Tibial nerve (tissue), 4 donors: ENCODE measurements around the gene AGTRAP.

Experiments
- EP300 ChIP-seq, 2 donors: sonication (generic); formaldehyde crosslinking; IDR thresholded peaks; one replicate each; pipeline ENCODE4 v1.6.1; 2017; ENCODE audit warnings: antibody characterized with exemption in 2 of 2, mild to moderate bottlenecking in 1 of 2
- POLR2A ChIP-seq, 2 donors: fragments of 450-650 bp; IDR thresholded peaks; one replicate each; pipeline ENCODE4 v1.6.1; 2017; ENCODE audit warnings: antibody characterized with exemption in 2 of 2, mild to moderate bottlenecking in 2 of 2, moderate library complexity in 2 of 2
- TF ChIP-seq, protein P1 (sequence below), 5 experiments: fragments of 200-600 bp in 3 of 5; fragments of 450-650 bp in 2 of 5; sonication (generic) in 3 of 5; IDR thresholded peaks; one replicate each; pipeline ENCODE4 v1.5.1; 2016 to 2019; ENCODE audit warnings: antibody characterized with exemption in 5 of 5, mild to moderate bottlenecking in 3 of 5, moderate library complexity in 2 of 5

- TF ChIP-seq, protein P1, sequence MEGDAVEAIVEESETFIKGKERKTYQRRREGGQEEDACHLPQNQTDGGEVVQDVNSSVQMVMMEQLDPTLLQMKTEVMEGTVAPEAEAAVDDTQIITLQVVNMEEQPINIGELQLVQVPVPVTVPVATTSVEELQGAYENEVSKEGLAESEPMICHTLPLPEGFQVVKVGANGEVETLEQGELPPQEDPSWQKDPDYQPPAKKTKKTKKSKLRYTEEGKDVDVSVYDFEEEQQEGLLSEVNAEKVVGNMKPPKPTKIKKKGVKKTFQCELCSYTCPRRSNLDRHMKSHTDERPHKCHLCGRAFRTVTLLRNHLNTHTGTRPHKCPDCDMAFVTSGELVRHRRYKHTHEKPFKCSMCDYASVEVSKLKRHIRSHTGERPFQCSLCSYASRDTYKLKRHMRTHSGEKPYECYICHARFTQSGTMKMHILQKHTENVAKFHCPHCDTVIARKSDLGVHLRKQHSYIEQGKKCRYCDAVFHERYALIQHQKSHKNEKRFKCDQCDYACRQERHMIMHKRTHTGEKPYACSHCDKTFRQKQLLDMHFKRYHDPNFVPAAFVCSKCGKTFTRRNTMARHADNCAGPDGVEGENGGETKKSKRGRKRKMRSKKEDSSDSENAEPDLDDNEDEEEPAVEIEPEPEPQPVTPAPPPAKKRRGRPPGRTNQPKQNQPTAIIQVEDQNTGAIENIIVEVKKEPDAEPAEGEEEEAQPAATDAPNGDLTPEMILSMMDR (IDR thresholded peaks at IDR 0.05) = no peak
- TF ChIP-seq POLR2A (IDR thresholded peaks at IDR 0.05) = no peak
- no peak for TF ChIP-seq EP300 (IDR thresholded peaks at IDR 0.05)
Measured at GRCh38 chr1:11751087-11751486, 15.2 kb downstream of the AGTRAP start.
